GM19238 (cell line): ENCODE data around the gene ROR1.

Source experiments
- DNase-seq: peaks from one replicate; pipeline ENCODE4 v3.0.0; 2011; ENCODE audit warnings: low spot score; ENCODE audit not compliant: insufficient read length

ROR1 gene

DNA sequence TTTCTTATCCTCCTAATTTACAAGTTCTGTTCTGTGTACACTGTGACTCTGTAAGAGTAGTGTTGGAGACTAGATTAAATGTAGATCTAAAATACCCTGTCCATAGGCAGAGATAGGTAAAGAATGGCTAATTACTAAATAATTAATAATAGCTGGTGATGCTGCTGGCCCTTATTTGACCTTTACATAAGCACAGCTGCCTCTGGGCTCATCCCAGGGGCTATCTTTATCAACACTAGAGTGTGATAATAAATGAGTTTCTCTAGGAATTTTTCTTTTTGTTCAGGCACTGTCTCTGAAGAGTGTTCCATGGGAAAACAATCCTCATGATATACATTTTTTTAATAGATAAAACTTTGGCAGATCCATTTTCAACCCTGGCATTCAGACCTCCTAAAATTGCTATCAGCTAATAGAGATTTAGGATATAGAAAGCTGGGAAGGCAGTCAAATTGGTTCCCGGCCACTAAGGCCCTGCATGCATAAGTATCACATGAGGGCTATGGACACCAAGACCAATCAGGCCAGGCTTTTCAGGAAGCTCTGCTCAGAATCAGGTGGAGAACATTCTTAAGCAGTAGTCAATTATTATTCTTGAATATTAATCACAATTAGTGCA, 107.2 kb downstream of the ROR1 start:
- no peak for DNase-seq

- no peak for DNase-seq
These were observed 108.4 kb downstream of the ROR1 start for GRCh38 chr1:63882048-63882704.

DNA sequence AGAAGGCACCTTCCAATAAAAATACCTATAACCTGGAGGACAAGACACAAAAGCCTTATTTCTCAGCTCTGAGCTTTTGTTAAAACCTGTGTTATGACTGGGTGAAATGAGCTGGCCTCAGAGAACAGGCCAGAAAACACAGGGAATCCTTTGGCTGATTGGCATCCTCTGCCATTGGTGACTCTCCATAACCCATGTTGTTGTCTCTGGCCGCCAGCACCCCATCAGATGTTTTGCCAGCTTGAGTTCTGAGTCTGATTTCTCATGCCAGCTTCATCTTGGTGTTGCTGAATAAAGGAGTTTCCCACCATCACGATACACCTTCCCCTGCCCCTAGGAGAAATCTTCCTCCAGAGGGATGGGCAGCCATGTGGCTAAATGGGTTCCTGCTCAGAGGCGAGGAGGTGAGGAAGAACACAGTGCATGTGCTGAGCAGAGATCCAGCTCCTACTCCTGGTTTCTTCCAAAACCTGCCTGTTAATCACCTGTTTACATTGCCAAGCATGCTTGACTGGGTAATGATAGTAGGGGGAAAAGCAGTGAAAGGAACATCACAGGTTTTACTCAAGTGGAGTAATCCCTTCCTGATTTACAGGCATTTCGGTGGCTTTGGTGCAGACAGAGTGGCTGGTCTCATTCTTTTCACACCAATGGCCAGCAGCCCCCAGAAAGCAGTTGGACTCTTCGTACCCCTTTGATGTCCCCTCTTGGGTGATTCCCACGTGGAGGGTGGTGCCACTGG, 109.8 kb downstream of the ROR1 start:
- DNase-seq, result no peak

- DNase-seq, result no peak
These were observed 110.7 kb downstream of the ROR1 start for GRCh38 chr1:63884486-63884885.

GRCh38 chr1:63885899-63886298, 112.1 kb downstream of the ROR1 start:
- no peak for DNase-seq

- no peak for DNase-seq
These were observed 112.5 kb downstream of the ROR1 start for GRCh38 chr1:63886340-63886739.

DNA sequence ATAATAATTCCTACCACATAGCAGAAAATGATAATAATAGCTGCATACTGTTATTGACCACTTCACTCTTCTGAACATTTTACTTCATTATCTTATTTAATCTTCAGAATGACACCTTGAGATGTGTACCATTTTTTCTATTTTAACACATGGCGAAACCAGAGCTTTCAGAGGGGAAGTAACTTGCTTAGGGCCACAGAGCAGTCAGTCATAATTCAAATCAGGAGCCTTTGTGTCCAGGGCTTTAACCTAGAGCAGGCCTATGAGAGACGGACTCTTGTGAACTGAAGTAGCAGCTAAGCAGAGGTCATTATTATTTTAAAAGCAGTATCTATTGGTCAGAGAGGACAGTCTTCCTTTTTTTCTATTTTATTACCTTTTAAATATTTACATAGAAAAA, 114.0 kb downstream of the ROR1 start:
- DNase-seq, result no peak

DNA sequence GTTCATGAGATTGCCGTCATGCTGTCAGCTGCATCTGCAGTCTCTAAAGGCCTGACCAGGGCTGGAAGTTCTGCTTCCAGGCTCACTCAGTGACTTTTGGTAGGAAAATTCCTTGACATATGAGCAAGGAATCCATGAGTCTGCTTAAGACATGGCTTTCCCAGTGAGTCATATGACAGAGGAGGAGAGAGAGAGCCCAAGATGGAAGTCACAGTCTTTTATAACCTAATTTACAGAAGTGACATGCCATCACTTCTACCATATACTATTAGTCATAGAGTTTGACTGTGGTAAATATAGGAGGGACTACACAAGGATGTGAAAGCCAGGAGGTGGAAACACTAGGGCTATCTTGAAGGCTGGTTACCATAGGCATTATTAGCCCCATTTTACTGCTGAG, 115.2 kb downstream of the ROR1 start:
- no peak for DNase-seq

DNA sequence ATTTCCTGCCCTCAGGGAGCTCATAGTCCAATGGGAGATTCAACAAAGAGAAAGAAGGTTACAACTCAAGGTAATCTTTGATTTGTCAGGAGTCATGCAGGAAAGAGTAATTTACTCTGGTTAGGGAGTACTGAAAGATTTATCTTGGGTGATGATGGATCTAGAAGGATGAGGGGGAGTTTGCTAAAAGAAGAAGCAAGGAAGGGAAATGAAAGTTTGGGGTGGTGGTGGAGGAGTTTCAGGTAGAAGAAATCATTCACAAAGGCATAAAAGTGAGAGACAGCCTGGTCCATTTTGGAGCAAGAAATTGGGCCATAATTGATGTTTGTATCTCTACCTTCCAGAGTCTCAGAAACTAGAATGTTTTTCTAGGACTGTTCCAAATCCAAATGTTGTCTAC, 116.7 kb downstream of the ROR1 start:
- DNase-seq, result no peak

DNA sequence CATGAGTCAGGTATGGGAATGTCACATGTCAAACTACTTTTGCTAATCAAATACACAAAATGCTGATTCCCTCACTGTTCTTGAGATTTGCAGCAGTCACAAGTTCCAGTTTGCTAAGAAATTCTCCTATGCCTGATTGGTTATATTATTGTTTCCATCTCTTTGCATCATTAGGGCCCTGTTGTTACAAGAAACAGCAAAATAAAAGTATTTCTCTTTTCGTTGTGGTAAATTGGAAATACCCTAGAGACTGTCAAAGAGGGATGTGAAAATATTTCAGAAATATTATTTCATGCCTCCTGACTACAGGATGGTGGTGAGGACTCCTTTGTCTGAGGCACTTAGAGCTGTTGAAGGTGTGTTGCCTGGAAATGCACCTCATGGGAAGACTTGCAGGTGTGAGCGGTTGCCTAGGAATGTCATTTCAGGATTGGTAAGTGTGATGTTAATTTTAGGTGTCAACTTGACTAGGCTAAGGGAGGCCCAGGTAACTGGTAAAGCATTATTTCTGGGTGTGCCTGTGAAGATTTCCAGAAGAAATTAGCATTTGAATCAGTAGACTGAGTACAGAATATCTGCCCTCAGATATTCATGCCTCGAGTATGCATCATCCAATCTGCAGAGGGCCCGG, 117.4 kb downstream of the ROR1 start:
- no peak for DNase-seq

GRCh38 chr1:63892632-63893395, 119.0 kb downstream of the ROR1 start:
- DNase-seq, result peak; percentile 58

GRCh38 chr1:63893976-63894375, 120.2 kb downstream of the ROR1 start:
- DNase-seq, result no peak

DNA sequence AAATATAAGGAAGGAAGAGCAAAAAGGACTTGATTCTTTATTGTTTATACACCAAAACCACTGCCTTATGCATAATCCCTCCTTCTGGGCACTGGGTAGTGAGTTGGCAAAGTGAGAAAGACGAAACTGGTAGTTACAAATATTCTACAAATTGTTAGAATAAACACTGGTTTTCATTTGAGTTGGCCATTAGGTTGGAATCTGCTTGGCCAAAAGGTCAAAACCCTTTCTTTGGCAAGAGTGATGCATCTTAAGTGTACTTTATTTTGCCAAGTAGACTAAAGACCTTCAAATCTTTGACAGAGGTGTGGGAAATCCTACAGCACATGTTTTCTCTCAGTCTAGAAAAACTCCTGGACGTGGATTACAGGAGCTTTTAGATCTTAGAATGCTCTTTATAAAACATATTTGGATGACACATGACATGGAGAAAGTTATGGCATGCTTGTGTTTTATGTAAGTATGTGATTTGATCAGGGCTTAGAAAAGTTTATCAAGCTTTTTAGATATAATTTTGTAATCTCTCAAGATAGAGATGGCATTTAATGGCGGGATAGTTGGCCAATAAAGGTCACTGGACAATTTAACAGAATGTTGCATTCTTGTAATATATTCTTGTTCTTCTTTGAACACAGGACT, 120.9 kb downstream of the ROR1 start:
- DNase-seq, result no peak

DNA sequence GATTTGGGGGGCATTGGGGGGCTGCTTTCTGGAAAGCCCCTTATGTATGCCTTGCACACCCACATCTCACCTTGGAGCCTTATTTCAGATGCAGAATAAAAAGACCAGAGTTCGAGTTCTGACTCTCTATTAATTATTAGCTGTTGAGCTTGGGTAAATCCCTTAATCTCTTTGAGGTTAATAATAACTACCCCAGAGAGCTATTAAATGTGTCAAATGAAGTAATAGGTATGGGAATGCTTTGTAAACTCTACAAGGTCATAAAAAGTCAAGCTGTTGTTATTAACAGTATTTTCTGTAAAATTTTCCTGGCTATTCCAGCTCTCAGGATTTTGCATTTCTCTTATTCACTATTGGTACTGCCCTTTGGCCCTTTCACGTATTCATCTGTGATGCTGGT, 122.9 kb downstream of the ROR1 start:
- no peak for DNase-seq

GRCh38 chr1:63898428-63899196, 124.8 kb downstream of the ROR1 start:
- no peak for DNase-seq

- no peak for DNase-seq
These were observed 127.3 kb downstream of the ROR1 start for GRCh38 chr1:63901094-63901493.

GRCh38 chr1:63902844-63903589, 129.2 kb downstream of the ROR1 start:
- DNase-seq, result no peak

DNA sequence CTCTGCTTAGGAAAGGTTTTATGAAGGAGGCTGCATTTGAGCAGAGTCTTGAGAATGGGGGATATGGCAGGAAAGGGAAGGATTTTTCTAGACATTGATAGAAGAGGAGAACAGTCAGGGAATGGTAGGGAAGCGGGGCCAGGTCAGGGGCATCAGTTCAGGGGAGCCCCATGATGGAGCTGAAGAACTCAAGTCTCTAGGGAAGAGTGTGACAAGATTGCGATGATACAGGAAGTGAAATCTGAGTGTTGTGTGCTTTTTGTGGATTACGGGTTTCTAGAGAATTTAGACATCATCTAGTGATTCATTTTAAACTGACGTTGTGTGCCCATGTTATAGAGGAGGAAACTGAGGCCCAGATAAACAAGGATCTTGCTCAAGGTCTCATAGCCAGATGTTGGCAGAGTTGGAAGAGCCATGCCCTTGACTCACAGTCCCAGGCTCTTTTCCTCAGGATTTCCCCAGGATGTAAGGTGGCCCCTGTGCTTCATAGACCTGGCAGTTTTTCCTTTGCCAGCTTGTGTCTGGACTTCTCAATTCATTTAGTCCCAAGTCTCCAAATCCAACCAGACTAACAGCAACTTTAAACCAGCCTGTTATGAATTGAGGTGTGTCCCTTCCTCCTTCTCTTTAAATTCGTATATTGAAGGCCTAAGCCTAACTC, 130.3 kb downstream of the ROR1 start:
- DNase-seq, result no peak

- no peak for DNase-seq
These were observed 131.0 kb downstream of the ROR1 start for GRCh38 chr1:63904826-63905225.
